Stimulated activated naive CD8-positive, alpha-beta T cell treated with anti-CD3 and anti-CD28 coated beads, Interleukin-15, Interleukin-2, amounts not matched to agents 100 U/mL and 50 U/mL, for 24 hours (primary cell): Measurements from ENCODE around the gene HTR4.
"Not testable (repeated sequence)": the region's sequence is repeated elsewhere in the genome, so short reads cannot be mapped to it uniquely, and the experiment has no call there.

Source experiments
- ATAC-seq: fragments of 150-1000 bp; cut with Tn5 transposase; one replicate; pipeline ENCODE4 v1.10.0; 2021
- DNase-seq: peaks from one replicate; pipeline ENCODE4 v3.0.0; 2021

HTR4 gene

DNA sequence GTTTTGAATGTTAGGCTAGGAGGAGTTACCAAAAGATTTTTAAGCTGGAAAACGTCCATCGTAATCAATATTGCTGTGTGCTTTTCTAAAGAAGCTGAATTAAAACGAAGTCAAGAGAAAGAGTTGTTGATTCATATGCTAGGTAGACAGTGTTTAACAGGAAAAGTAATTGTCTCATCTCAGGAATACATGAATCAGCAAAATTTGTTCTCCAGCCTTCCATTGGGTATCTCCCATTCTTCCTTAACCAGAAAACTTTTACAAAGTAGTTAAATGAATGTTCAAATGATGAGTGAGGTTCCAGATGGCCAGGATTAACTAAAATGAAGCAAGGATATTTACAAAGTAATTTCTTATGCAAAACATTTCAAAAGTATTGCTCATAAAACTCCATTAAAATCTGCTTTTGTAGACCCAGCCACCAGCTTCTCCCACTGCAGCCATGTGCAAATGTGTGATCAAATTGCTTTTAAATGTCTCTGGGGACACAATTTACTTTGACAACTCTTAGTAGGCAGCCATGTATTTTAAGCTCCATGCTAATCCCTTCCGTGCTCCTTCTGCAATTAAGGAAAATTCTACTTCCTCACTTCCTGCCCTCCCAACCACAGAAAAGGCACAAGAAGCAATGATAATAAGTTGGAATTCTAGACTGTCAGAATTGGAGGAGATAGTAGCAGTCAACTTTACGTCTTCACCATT lies 121.2 kb downstream of the HTR4 start:
- DNase-seq (no peak), ATAC-seq (no peak)

GRCh38 chr5:148529450-148529849 lies 124.9 kb downstream of the HTR4 start:
- ATAC-seq, DNase-seq: not testable (repeated sequence)

- no peak for DNase-seq
- no peak for ATAC-seq
Observed at GRCh38 chr5:148524721-148525120, 129.6 kb downstream of the HTR4 start.

DNA sequence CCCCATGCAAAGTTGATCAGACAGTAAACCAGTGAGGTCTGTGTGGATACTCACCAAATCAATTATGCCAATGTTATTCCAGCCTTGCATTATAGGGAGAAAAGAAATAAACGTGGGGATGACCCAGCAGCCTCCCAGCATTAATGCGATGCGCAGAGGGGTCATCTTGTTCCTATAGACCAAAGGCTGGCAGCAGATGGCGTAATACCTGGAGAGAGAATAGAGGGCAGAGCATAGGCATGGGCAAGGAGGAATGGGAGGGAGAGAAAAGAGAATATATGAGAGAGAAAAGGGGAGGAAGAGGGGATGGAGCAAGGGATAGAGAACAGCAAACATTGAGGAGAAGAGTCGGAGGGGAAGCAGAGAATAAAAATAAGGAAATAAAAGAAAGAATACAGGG lies 131.2 kb downstream of the HTR4 start:
- DNase-seq, result no peak
- no peak for ATAC-seq

- no peak for ATAC-seq
- no peak for DNase-seq
Observed at GRCh38 chr5:148515460-148515859, 138.9 kb downstream of the HTR4 start.

DNA sequence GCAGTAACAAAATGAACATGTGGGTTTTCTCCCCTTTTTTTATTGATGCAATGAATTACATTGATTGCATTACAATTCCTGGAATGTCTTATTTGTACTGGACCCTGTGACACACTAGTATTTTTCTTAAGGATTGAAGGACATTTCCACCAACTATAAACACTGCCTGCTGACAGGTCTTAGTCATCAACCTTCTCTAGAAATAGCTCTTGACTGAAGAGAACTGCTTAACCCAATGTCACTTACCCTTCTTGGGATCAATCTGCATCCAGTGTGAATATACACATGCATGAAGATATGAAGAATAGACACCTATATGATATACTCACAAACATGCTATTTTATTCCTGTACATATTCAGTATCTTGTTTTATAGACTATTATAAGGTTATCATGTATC lies 140.0 kb downstream of the HTR4 start:
- DNase-seq (no peak), ATAC-seq (no peak)

DNA sequence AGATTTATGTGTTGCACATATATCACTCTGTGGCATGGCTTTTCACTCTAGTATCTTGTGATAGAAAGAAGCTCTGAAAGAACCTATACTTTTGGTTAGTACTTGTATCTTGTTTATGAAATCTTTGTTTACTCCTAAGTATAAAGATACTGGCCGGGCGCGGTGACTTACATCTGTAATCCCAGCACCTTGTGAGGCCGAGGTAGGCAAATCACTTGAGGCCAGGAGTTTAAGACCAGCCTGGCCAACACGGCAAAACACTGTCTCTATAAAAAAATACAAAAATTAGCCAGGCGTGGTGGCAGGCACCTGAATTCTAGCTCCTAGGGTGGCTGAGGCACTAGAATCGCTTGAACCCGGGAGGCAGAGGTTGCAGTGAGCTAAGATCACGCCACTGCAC lies 141.8 kb downstream of the HTR4 start:
- ATAC-seq (no peak), DNase-seq (no peak)

DNA sequence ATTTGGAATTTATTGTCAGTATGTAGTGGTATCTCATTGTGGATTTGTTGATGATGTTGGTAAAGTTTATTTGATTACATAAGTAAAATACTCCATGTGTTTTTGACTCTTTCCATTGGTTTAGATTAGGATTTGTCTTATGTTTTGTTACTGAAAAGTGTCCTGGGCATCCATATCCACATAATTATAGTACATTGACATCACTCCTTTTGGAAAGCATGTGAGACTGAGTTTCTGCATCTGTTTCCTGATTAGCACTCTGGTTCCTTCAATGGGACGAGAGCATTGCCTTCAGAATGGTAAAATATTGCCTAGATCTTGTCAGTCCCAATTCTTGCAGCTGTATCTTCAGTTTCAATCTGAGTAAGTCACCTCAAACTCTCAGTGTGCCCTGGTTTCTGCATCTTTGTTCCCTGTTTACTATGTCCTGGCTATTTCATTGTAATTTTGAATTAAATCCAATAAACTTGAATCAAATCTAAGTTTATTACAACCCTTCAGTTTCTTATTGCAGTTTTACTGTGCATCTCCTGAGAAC lies 142.4 kb downstream of the HTR4 start:
- DNase-seq (no peak), ATAC-seq (no peak)

DNA sequence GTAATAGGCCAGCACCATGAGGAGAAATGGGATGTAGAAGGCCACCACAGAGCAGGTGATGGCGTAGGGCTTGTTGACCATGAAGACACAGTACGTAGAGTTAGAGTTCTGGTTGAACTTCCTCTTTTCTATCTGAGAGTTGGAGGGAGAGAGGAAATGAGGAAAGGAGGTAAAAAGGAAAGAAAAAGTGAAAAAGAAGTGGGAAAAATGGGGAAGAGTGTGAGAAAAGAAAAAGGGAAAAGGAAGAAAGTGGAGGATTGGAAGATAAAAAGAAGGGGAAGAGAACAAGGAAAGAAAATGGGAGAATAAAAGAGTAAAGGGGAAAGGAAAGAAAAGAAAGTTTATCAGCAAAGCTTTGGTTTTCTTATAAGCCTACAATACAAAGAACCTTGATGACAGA lies 144.4 kb downstream of the HTR4 start:
- DNase-seq (no peak), ATAC-seq (no peak)

DNA sequence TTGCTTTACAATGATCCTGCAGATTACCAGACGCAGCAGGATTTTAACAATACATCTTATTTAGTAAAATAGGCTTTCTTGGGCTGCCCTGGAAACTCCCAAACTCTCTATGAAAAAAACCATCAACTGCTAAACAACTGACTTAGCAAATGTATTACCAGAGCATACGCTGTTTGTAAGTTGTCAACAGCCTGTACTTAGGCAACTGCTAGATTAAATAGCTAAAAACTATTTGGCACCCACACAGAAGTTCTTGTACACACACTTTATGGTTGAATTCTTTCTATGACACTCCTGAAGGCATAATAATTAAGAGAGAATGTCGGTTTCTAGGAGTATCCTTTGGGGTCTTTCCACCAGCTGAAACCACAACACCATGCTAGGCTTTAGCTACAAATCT lies 146.7 kb downstream of the HTR4 start:
- DNase-seq (no peak), ATAC-seq (no peak)

GRCh38 chr5:148499452-148499851 lies 154.9 kb downstream of the HTR4 start:
- DNase-seq, result no peak
- ATAC-seq, result no peak

DNA sequence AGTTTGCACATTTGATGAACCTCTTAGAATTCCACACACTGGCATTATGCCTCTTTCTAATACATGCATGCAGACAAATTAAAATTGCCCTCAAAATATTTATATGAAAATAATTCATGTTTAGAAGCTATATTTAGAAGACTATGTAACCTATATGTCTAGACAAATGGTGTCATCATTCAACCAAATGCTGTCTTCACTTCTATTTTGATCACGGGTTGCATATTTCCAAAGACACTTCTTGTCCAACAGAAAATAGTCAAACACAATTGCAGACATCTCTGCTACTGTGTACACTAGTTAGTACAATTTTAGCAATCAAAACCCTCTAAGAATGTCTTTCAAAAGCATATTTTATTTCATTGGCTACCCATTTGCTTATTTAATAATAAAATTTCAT lies 156.6 kb downstream of the HTR4 start:
- DNase-seq (no peak), ATAC-seq (no peak)

GRCh38 chr5:148492351-148492750 lies 162.0 kb downstream of the HTR4 start:
- no peak for ATAC-seq

DNA sequence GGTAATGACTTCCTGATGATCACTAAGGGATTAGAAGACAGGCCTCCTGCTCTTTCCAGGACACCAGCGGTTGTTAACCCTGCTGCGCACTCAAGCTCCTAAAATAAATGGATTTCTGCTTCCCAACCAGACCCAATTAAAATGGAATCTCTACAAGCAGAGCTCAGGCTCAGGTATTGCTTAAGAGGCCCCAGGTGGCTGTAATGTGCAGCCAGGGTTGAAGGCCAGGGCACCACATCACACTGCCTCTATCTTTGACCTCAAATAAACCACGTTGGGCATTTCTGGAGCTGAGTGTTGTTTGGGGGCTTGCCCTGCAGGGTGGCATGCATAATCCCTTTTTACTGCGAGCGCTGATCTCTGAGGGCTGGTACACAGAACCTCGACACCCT lies 162.5 kb downstream of the HTR4 start:
- no peak for ATAC-seq
- no peak for DNase-seq

More at GRCh38 chr5:148492351-148492750, 162.0 kb downstream of the HTR4 start:
- DNase-seq, result no peak

- no peak for DNase-seq
- no peak for ATAC-seq
Observed at GRCh38 chr5:148491015-148491792, 163.1 kb downstream of the HTR4 start.

GRCh38 chr5:148488757-148489156 lies 165.6 kb downstream of the HTR4 start:
- ATAC-seq (no peak), DNase-seq (no peak)

- ATAC-seq, result no peak
- DNase-seq, result no peak
Observed at GRCh38 chr5:148486456-148486855, 167.9 kb downstream of the HTR4 start.

DNA sequence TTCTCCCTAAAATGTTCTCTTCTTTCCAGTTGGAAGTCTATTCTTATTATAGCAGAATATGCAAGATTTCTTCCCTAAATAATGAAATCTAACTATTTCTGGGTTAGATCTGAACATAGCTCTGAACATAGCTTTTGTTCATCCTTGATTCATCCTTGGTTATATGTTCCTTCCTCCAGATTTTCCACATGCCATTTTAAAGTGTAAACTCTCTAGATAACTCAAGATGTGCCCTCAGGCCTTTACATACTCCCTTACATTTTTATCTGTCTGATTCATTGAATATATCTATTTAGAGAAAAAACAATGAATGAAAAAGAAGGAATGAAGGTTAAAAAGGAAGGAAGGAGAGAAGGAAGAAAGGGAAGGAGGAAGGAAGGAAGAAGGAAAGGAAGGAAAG lies 169.7 kb downstream of the HTR4 start:
- DNase-seq (no peak), ATAC-seq (no peak)

- no peak for DNase-seq
Observed at GRCh38 chr5:148483750-148484149, 170.6 kb downstream of the HTR4 start.

DNA sequence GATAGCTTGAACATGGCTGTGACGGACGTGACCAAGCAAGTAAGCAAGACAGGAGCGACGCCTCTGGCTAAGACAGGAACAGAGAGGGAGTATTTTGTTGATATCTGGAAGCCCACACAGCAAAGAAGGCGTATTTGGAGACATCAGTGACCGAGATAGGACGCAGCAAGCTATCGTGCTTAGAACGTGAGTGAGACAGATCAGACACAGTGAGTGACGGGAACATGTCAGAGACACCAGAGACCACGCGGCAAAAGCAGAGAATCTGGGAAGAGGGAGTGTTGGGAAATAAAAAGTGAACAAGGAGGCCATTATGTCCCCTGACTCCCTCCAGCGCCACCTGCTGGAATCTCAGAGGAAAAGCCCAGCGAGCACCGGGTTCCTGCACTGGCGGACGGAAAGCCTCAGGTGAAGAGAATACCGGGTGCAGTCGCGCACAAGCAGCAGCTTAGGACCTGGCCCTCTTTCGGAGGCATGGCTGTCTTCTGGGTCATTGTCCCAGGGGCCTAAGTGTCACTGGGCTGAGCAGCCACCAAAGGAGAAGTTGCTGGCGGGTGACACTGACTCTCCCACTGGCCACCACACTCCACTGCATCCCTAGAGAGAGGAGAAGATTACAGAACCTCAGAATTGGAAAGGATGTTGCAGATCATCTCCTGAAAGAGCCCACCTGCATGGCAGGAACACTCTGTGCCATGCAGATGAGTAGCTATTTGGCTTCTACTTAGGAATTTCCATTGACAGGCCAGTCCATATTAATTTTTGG lies 171.4 kb downstream of the HTR4 start:
- DNase-seq, result peak; percentile 78
- ATAC-seq, result peak; percentile 69

More at GRCh38 chr5:148483750-148484149, 170.6 kb downstream of the HTR4 start:
- no peak for ATAC-seq

GRCh38 chr5:148482196-148482595 lies 172.1 kb downstream of the HTR4 start:
- ATAC-seq (no peak), DNase-seq (no peak)

GRCh38 chr5:148477429-148477828 lies 176.9 kb downstream of the HTR4 start:
- ATAC-seq, result no peak
- DNase-seq, result no peak

DNA sequence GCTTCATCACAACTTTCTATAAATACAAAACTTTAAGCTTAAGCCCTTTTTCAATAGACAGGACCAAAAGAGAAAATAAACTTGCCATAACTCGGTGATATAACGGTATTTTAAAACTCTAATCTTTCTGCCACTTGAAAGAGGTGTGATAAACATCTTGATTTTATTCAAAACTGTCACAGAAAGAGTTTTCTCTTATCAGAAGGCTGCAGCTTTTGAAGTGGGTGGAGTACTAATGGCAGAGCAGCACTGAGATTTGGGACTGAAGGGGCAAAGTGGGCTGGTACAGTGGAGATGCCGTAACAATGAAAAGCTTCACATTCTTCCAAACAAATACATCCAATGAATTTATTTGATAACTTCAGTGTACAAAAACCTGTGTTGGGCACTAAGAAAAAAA lies 178.0 kb downstream of the HTR4 start:
- DNase-seq, result no peak
- ATAC-seq, result no peak
